Endometrial microvascular endothelial cells (primary cell): Measurements from ENCODE around the gene KMT2B. TPM values are rescaled to one million over a fixed set of nuclear protein-coding genes. Genes with fewer than 3 reads are reported as not detected.
"Not testable (repeated sequence)": the region's sequence is repeated elsewhere in the genome, so short reads cannot be mapped to it uniquely, and the experiment has no call there.

Experiments used
- in situ Hi-C: cut with HindIII; loops from 2 replicates; pipeline ENCODE4 v1.10.0; 2017; ENCODE audit warnings: low sequenced_read_pairs, low pct_unique_long_range_greater_than_20kb; ENCODE audit errors: inconsistent ontology term
- total RNA-seq: library from RNA; depleted of rRNA; stranded (reverse); fragments of >200 nt; gene quantifications from one replicate; pipeline ENCODE4 v1.2.3, GENCODE V29; 2015; ENCODE audit errors: inconsistent ontology term

The KMT2B gene
- total RNA-seq, 1 donor from 2014 or later = 11.1 TPM

DNA sequence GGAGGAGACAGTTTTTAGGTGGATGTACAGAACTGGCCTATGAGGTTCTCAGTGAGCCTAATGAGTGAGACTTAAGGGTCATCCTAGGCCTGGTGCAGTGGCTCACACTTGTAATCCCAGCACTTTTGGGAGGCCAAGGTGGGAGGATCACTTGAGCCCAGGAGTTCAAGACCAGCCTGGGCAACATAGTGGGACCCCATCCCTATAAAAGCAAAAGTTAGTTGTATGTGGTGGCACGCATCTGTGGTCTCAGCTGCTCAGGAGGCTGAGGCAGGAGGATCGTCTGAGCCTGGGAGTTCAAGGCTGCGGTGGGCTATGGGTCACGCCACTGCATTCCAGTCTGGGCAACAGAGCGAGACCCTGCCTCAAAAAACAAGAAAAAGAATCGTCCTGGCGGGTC lies 6.3 kb downstream of the KMT2B start:
- in situ Hi-C loops = not testable (repeated sequence)

- in situ Hi-C loops = no loop called here
Observed at GRCh38 chr19:35724560-35724959, 6.8 kb downstream of the KMT2B start.

- in situ Hi-C loops = no loop called here
Observed at GRCh38 chr19:35725216-35725861, 7.5 kb downstream of the KMT2B start.

DNA sequence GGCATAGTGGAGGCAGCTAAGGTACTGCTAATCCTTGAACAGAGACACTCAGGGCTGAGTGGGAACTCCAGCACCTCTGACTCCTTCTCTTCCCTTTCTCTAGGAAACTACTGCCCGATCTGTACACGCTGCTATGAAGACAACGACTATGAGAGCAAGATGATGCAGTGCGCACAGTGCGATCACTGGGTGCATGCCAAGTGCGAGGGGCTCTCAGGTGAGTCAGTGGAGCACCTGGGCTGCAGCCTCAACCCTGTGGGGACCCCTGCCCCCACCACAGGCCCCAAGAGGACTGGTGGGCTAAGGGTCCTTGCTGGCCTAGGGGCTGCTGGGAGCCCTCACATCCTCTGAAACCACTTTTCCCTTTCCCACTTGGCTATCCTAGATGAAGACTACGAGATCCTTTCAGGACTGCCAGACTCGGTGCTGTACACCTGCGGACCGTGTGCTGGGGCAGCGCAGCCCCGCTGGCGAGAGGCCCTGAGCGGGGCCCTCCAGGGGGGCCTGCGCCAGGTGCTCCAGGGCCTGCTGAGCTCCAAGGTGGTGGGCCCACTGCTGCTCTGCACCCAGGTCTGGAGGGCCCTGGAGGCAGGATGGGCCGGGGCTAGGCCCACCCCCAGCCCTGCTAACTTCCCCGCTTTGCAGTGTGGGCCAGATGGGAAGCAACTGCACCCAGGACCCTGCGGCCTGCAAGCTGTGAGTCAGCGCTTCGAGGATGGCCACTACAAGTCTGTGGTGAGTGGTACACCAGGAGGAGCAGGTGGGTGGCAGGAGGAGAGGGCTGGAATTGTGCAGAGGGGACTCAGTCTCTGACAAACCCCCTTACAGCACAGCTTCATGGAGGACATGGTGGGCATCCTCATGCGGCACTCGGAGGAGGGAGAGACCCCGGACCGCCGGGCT lies 9.5 kb downstream of the KMT2B start:
- in situ Hi-C loops = no loop called here

GRCh38 chr19:35727956-35728706 lies 10.3 kb downstream of the KMT2B start:
- in situ Hi-C loops = no loop called here

- in situ Hi-C loops = no loop called here
Observed at GRCh38 chr19:35729021-35729420, 11.2 kb downstream of the KMT2B start.

DNA sequence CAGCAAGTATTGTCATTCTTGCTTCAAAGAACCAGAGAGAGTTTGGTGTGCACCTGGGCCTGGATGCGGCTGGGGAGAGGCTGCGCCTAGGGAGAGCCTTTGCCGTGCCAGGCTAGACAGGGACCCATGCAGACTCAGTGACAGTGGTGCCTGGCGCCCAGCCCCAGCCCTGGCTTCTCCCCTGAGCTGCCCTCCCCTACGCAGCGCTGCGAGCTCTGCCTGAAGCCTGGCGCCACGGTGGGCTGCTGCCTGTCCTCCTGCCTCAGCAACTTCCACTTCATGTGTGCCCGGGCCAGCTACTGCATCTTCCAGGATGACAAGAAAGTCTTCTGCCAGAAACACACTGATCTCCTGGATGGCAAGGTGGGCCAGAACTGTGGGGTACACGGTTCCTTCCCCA lies 12.0 kb downstream of the KMT2B start:
- in situ Hi-C loops = no loop called here

GRCh38 chr19:35730326-35730725 lies 12.5 kb downstream of the KMT2B start:
- in situ Hi-C loops = no loop called here

GRCh38 chr19:35731353-35731752 lies 13.6 kb downstream of the KMT2B start:
- in situ Hi-C loops = no loop called here

GRCh38 chr19:35731779-35732405 lies 14.1 kb downstream of the KMT2B start:
- in situ Hi-C loops = no loop called here

DNA sequence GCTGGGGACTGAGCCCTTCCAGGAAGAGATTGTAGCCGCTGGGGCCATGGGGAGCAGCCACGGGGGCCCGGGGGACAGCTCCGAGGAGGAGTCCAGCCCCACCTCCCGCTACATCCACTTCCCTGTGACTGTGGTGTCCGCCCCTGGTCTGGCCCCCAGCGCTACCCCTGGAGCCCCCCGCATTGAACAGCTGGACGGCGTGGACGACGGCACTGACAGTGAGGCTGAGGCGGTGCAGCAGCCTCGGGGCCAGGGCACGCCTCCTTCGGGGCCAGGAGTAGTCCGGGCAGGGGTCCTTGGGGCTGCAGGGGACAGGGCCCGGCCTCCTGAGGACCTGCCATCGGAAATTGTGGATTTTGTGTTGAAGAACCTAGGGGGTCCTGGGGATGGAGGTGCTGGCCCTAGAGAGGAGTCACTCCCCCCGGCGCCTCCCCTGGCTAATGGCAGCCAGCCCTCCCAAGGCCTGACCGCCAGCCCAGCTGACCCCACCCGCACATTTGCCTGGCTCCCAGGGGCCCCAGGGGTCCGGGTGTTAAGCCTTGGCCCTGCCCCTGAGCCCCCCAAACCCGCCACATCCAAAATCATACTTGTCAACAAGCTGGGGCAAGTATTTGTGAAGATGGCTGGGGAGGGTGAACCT lies 14.9 kb downstream of the KMT2B start:
- in situ Hi-C loops = no loop called here

GRCh38 chr19:35733180-35734125 lies 15.7 kb downstream of the KMT2B start:
- in situ Hi-C loops = no loop called here

GRCh38 chr19:35734273-35734672 lies 16.5 kb downstream of the KMT2B start:
- in situ Hi-C loops = no loop called here

GRCh38 chr19:35734889-35735288 lies 17.1 kb downstream of the KMT2B start:
- in situ Hi-C loops = no loop called here

DNA sequence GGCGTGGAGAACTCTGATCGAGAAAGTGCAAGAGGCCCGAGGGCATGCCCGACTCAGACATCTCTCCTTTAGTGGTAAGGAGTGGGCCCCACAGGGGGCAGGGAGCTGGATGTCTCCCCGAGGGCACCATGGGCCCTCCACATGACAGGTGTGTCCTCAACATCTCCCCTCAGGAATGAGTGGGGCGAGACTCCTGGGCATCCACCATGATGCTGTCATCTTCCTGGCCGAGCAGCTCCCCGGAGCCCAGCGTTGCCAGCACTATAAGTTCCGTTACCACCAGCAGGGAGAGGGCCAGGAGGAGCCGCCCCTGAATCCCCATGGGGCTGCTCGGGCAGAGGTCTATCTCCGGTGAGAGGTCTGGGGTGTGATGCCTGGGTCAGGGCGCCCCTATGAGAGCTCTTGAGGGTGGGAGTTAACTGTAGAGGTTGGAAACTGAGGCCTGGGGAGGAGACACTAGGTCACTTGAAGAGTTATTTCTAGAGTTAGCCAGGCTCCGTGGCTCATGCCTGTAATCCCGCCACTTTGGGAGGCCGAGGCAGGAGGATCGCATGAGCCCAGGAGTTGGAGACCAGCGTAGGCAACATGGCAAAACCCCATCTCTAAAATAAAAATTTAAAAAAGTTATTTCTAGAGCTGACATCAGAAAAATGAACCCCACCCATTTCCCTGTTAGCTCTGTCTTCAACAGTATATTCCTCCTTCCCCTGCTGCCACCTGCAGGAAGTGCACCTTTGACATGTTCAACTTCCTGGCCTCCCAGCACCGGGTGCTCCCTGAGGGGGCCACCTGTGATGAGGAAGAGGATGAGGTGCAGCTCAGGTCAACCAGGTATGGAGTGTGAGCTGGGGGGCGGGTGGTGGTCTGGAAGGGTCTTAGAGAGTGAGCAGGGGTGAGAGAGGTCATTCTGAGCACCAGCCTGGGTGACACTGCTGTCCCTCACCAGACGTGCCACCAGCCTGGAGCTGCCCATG lies 19.4 kb downstream of the KMT2B start:
- in situ Hi-C loops = no loop called here

DNA sequence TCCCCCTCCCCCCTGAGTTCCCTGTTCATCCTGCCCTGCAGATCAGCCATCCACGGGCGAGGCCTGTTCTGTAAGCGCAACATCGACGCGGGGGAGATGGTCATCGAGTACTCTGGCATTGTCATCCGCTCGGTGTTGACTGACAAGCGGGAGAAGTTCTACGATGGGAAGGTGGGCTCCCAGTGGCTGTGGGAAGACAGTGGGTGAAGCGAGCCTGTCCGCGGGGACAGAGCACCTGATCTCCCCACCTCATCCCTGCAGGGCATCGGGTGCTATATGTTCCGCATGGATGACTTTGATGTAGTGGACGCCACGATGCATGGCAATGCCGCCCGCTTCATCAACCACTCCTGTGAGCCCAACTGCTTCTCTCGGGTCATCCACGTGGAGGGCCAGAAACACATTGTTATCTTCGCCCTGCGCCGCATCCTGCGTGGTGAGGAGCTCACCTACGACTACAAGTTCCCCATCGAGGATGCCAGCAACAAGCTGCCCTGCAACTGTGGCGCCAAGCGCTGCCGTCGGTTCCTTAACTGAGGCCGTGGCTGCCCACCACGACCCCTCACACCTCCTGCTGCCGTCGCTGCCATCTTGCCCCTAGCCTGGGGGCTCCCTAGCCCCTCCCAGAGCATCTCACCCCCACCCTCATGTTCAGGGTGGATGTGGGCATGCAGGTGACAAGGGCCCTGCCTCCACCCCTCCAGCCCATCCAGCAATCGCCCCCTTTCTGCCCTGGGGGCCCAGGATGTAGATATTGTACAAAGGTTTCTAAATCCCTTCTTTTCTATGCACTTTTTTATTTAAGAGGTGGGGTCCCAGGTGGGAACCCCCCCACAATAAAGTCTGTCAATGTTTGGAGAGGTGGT lies 20.5 kb downstream of the KMT2B start:
- in situ Hi-C loops = no loop called here
